ENCODE data around the gene POLA1. TPM values are rescaled to one million over a fixed set of nuclear protein-coding genes. Genes with fewer than 3 reads are reported as not detected.

POLA1 gene
- total RNA-seq, 4 donors from 2014 or later = 8.5 to 18.9 (median 8.8) TPM

GRCh38 chrX:24988314-24988713 lies 294.6 kb downstream of the POLA1 start:
- no peak overlapping the region for H3K4me3 ChIP-seq (replicated peaks in 1 of 3)
- DNase-seq = no peak
- H3K9me3 ChIP-seq = no peaks in the 10 kb centered on the region
- no peak for TF ChIP-seq CTCF (IDR thresholded peaks at IDR 0.05)
- TF ChIP-seq POLR2A (IDR thresholded peaks at IDR 0.05) = no peak
- WGBS, 2 donors = 84% methylated on average over 4 of the region's 4 CpGs
- H3K27ac ChIP-seq = no peak overlapping the region
- H3K4me1 ChIP-seq = no peaks in the 10 kb centered on the region
- H3K27me3 ChIP-seq = no peaks in the 10 kb centered on the region
- H3K36me3 ChIP-seq = no peaks in the 10 kb centered on the region
- intact Hi-C loops (cut with DNase I) = no loop called here

GRCh38 chrX:24990535-24990934 lies 296.8 kb downstream of the POLA1 start:
- H3K27me3 ChIP-seq = no peaks in the 10 kb centered on the region
- H3K36me3 ChIP-seq = no peaks in the 10 kb centered on the region
- H3K27ac ChIP-seq = no peak overlapping the region
- intact Hi-C loops (cut with DNase I) = no loop called here
- no peaks in the 10 kb centered on the region for H3K9me3 ChIP-seq
- DNase-seq = no peak
- WGBS, 2 donors = 87 to 90% methylated on average over 8 of the region's 8 CpGs
- no peak overlapping the region for H3K4me3 ChIP-seq (replicated peaks in 1 of 3)
- H3K4me1 ChIP-seq = no peaks in the 10 kb centered on the region
- TF ChIP-seq POLR2A (IDR thresholded peaks at IDR 0.05) (no peak), CTCF (IDR thresholded peaks at IDR 0.05) (no peak)

- Histone ChIP-seq H3K27me3 (no peaks in the 10 kb centered on the region), H3K9me3 (no peaks in the 10 kb centered on the region), H3K36me3 (no peaks in the 10 kb centered on the region), H3K4me1 (no peaks in the 10 kb centered on the region), H3K27ac (no peak overlapping the region), H3K4me3 (replicated peaks in 1 of 3) (no peak overlapping the region)
- DNase-seq = no peak
- WGBS, 2 donors = 89 to 95% methylated on average over 8 of the region's 8 CpGs
- intact Hi-C loops (cut with DNase I) = no loop called here
- TF ChIP-seq CTCF (IDR thresholded peaks at IDR 0.05) (no peak), POLR2A (IDR thresholded peaks at IDR 0.05) (no peak)
Measured at GRCh38 chrX:24993879-24994278, 300.2 kb downstream of the POLA1 start.

- TF ChIP-seq CTCF (IDR thresholded peaks at IDR 0.05) (no peak), POLR2A (IDR thresholded peaks at IDR 0.05) (no peak)
- 86 to 88% methylated on average over 5 of the region's 5 CpGs for WGBS, 2 donors
- intact Hi-C loops (cut with DNase I) = no loop called here
- H3K4me1 ChIP-seq = no peaks in the 10 kb centered on the region
- no peak overlapping the region for H3K4me3 ChIP-seq (replicated peaks in 1 of 3)
- no peak overlapping the region for H3K27ac ChIP-seq
- no peaks in the 10 kb centered on the region for H3K36me3 ChIP-seq
- no peaks in the 10 kb centered on the region for H3K9me3 ChIP-seq
- H3K27me3 ChIP-seq = no peaks in the 10 kb centered on the region
- DNase-seq = no peak
Measured at GRCh38 chrX:24996096-24996709, 302.5 kb downstream of the POLA1 start.

- H3K9me3 ChIP-seq = no peaks in the 10 kb centered on the region
- no peak overlapping the region for H3K4me3 ChIP-seq (replicated peaks in 1 of 3)
- no peak for TF ChIP-seq POLR2A (IDR thresholded peaks at IDR 0.05)
- no peak for TF ChIP-seq CTCF (IDR thresholded peaks at IDR 0.05)
- H3K4me1 ChIP-seq = peaks cover 0 to under 1% of the 10 kb centered on the region in 2 donors
- H3K27ac ChIP-seq = no peak overlapping the region
- intact Hi-C loops (cut with DNase I) = no loop called here
- DNase-seq = no peak
- peaks cover 11% of the 10 kb centered on the region for H3K27me3 ChIP-seq
- H3K36me3 ChIP-seq = no peaks in the 10 kb centered on the region
- WGBS, 2 donors = 97 to 99% methylated on average over 8 of the region's 8 CpGs
Measured at GRCh38 chrX:24999511-24999910, 305.8 kb downstream of the POLA1 start.

Measured in thyroid gland (tissue), 4 donors.